ENCODE results near the gene ETV3.

DNA sequence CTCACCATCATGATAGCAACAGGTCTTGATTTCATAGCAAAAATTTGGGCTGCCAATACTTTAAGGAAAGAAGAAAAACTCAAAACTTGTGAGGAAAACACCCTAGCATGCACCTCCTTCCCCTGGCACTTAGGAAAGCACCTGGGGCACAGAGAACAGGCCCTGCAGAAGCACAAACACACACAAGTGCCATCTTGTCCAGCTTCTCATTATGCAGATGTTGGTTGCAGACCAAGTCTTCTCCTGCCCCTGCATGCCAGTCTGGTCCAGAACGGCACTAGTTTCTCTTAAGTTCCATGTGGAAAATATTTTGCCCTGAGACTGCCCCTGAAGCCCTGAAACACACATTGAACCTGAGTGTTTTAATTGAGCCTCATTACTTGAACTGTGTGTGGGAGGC lies 6.3 kb upstream of the ETV3 start:
- TF ChIP-seq EZH2 (IDR thresholded peaks at IDR 0.05; ENCODE audit: insufficient read depth, poor library complexity, severe bottlenecking), result no peak
- TF ChIP-seq EZH2phosphoT487 (IDR thresholded peaks at IDR 0.05; ENCODE audit: insufficient read depth, low read depth), result no peak

Measured in GM23248 (cell line).